SKM-1 (cell line): Measurements from ENCODE around the gene DCAF6.

ENCODE experiments used
- DNase-seq: peaks from one replicate; lab custom pipeline; 2025; ENCODE audit not compliant: unreplicated experiment; lab: John Stamatoyannopoulos, UW

The DCAF6 gene

GRCh38 chr1:168099337-168099801 is 162.9 kb downstream of the DCAF6 start:
- no peak for DNase-seq

GRCh38 chr1:168100315-168101002 is 164.0 kb downstream of the DCAF6 start:
- no peak for DNase-seq

DNA sequence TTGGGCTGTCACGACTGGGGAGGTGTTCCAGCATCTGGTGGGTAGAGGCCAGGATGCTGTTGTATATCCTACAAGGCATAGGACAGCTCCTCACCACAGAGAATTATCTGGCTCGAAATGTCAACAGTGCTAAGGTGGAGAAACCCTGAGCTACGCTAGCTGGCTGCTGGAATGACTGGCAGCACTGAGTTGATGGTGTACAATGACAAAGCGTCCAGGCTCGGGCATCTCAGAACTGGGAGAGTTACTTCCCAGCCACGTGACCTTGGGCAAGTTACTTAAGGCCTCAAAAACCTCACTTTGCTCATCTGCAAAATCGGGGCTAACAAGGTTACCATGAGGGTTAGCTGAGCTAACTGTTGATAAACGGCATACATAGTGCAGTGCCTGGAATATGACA is 164.9 kb downstream of the DCAF6 start:
- DNase-seq = no peak

GRCh38 chr1:168102487-168102886 is 166.0 kb downstream of the DCAF6 start:
- no peak for DNase-seq

GRCh38 chr1:168104535-168104934 is 168.1 kb downstream of the DCAF6 start:
- no peak for DNase-seq

- DNase-seq = no peak
Observed at GRCh38 chr1:168105846-168106245, 169.4 kb downstream of the DCAF6 start.

DNA sequence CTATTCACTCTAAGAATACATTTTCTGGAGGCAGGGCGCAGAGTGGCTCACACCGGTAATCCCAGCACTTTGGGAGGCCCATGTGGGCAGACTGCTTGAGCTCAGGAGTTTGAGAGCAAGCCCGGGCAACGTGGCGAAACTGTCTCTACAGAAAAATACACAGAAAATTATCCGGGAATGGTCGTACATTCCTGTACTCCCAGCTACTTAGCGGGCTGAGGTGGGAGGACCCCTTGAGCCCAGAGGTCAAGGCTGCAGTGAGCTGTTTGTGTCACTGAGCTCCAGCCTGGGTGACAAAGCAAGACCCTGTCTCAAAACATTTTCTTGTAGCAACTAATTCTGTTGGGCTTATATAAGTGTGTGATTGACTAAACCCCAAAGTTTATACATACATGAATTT is 169.8 kb downstream of the DCAF6 start:
- no peak for DNase-seq

DNA sequence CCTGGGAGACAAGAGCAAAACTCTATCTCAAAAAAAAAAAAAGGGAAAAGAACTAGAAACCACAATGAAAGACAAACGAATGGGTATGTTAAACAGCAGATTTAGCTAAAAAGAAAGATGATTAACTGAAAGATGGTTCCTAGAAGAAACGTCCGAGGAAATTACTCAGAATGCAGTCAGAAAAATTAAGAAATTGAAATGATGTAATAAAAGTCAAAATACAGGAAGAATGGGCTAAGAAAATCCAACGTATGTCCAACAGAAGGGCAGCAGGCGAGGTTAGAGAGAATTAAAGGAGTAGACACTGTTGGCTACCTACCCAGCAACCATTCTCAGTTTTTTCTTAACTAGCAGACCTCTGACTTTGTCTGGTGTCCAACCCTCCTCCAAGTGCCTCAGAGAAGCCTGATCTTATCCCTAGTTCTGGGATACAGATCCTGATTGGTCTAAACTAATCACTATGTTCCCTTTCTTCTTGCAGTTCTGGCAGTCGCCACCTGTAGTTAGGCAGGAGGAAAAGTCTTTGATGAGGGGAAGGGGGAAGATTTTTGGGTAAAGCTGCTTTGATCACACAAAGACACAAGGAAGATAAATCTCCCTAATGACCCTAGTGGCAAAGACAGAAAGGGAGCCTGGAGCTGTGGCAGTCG is 174.5 kb downstream of the DCAF6 start:
- DNase-seq = no peak

- DNase-seq = no peak
Observed at GRCh38 chr1:168112673-168113305, 176.3 kb downstream of the DCAF6 start.

- DNase-seq = no peak
Observed at GRCh38 chr1:168114845-168115244, 178.4 kb downstream of the DCAF6 start.

- DNase-seq = no peak
Observed at GRCh38 chr1:168116327-168116799, 179.9 kb downstream of the DCAF6 start.

DNA sequence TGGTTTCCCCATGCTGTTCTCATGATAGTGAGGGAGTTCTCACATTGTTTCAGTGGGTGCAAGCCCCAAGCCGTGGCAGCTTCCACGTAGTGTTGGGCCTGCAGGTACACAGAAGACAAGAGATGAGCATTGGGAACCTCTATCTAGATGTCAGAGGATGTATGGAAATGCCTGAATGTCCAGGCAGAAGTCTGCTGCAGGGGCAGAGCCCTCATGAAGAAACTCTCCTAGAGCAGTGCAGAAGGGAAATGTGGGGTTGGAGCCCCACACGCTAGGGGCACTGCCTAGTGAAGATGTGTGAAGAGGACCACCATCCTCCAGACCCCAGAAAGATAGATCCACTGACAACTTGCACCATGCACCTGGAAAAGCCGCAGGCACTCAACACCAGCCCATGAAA is 183.3 kb downstream of the DCAF6 start:
- DNase-seq = no peak

DNA sequence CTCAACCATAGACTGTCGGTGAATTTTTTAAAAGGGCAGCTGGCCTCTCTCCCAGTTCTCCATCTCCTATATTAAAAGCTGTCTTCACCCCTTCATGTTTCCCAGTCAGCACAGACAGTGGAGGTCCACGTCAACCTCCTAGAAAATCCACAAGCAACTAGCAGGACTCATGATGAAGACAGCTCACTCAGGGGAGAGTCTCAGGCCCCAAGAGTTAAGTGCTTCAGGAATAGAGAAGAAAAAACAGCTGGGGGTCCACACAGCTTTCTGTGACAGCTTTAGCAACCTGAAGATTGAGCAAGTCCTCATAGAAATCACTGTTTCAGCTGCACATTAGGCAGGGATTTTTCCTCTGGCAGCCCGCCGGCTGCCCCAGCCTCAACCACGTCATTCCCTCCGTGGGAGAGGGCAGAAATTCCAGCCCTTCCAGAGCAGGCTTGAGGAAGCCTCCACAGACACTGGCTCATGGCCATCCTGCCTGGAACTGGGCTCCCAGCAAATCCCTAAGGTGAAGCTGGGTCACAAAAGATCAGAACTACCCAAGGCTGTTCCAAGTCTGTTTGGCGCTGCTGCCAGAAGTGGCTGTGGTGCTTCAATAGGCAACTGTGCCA is 185.0 kb downstream of the DCAF6 start:
- no peak for DNase-seq

GRCh38 chr1:168125051-168125450 is 188.6 kb downstream of the DCAF6 start:
- DNase-seq = no peak
